GM19463 (cell line): ENCODE data around the gene BCAP31.

ENCODE experiments used
- ATAC-seq: cut with Tn5 transposase; IDR thresholded peaks from one replicate; pipeline ENCODE4 v1.9.1; 2021; ENCODE audit warnings: mild to moderate bottlenecking, moderate library complexity; ENCODE audit not compliant: unreplicated experiment

Gene BCAP31

DNA sequence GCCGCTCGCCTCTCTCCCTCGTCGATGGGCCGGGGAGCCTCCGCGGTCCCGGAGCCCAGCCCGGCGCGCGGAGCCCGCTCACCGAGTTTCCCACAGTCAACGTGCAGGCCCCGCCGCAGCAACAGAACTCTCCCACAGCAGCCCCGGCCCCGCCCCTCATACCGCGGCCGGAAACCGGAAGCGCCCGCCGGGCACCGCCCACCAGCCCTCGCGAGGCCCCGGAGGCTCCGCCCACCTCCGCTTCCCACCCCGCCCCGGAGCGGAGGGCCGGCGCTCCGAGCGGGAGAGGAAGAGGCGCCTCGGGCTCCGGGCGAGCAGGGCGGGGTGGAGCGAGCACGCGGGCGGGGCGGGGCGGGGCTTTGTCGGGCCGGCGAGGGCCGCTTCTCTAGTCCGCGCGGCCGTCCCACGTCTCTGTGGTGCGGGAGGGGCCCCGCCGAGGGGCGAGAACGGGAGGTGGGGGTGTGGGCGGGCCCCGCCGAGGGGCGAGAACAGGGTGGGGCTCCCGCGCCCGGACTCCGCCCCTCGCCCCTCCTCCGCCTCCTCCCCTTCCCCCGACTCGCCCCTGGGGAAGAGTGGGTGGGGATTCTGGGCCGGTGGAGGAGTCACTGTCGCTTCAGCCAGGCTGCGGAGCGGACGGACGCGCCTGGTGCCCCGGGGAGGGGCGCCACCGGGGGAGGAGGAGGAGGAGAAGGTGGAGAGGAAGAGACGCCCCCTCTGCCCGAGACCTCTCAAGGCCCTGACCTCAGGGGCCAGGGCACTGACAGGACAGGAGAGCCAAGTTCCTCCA lies at the start of gene BCAP31, which contains the start of gene ABCD1:
TSS of gene BCAP31 (minus strand) at position 136 of the 787 bp plus-strand sequence. CDS start 1,143 bp downstream, outside the sequence.
TSS of gene ABCD1 (plus strand) at position 605 of the 787 bp plus-strand sequence. CDS start 411 bp downstream, outside the sequence.
- ATAC-seq: peak; percentile 50

DNA sequence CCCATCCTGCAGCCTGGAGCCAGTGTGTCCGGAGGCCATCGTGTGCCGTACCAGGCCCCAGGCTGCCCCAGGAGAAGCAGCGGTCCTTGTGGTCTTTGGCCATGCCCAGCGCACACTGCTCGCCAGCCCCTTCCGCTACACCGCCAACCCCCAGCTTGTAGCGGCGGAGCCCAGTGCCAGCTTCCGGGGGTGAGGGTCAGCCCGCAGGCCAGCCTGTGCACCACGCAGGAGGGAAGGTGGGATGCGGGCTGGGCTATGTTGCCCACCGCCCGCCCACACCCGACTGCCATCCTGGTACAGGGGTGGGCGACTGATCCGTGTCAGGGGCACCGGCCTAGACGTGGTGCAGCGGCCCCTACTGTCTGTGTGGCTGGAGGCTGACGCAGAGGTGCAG lies 49.0 kb upstream of the BCAP31 start:
- no peak for ATAC-seq

- ATAC-seq: no peak
These were observed 48.4 kb upstream of the BCAP31 start for GRCh38 chrX:153772316-153773217.

GRCh38 chrX:153771415-153772315 lies 47.5 kb upstream of the BCAP31 start:
- ATAC-seq: no peak

- no peak for ATAC-seq
These were observed 46.6 kb upstream of the BCAP31 start for GRCh38 chrX:153770601-153771414.

GRCh38 chrX:153769865-153770600 lies 45.8 kb upstream of the BCAP31 start:
- no peak for ATAC-seq

DNA sequence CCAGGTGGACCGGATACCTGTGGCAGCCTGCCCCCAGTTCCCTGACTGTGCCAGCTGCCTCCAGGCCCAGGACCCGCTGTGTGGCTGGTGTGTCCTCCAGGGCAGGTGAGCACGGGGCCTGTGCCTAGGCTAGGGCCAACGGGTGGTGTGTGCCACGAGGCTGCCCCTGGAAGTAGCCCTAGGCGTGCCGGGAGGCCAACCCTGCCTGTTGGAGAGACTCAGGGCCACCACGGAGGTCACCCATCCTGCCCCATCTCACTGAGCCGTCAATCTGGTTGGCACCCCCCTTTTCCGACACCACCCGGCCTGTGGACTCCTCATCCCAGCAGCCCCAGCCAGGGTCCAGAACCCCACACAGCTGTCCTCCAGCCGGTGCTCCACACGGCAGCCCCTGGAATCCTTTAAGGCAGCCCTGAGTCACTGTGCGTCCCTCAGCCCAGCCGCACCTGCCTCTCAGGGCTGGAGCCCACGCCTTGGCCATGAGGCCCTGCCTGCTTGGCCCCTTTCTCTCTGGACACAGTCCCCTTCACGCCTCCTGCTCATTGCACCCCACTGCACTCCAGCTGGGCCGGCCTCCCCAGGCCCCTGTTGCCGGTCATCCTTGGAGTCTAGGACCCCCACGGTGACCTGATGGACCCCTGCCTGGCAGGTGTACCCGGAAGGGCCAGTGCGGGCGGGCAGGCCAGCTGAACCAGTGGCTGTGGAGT lies 45.1 kb upstream of the BCAP31 start:
- no peak for ATAC-seq

- no peak for ATAC-seq
These were observed 44.3 kb upstream of the BCAP31 start for GRCh38 chrX:153768311-153769157.

DNA sequence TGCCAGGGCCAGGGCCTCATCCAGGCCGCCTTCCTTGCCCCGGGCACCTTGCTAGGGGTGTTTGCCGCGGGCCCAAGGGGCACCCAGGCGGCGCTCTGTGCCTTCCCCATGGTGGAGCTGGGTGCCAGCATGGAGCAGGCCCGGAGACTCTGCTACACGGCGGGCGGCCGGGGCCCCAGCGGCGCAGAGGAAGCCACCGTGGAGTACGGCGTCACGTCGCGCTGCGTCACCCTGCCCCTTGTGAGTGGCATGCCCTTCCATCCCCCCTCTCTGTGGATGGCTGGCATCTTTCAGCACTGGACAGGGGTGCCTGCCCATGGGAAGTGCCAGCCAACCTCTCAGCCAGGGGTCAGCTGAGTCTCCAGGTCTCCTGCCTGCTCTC lies 43.5 kb upstream of the BCAP31 start:
- no peak for ATAC-seq

- ATAC-seq: no peak
These were observed 42.9 kb upstream of the BCAP31 start for GRCh38 chrX:153766871-153767673.

- no peak for ATAC-seq
These were observed 42.1 kb upstream of the BCAP31 start for GRCh38 chrX:153766098-153766817.

DNA sequence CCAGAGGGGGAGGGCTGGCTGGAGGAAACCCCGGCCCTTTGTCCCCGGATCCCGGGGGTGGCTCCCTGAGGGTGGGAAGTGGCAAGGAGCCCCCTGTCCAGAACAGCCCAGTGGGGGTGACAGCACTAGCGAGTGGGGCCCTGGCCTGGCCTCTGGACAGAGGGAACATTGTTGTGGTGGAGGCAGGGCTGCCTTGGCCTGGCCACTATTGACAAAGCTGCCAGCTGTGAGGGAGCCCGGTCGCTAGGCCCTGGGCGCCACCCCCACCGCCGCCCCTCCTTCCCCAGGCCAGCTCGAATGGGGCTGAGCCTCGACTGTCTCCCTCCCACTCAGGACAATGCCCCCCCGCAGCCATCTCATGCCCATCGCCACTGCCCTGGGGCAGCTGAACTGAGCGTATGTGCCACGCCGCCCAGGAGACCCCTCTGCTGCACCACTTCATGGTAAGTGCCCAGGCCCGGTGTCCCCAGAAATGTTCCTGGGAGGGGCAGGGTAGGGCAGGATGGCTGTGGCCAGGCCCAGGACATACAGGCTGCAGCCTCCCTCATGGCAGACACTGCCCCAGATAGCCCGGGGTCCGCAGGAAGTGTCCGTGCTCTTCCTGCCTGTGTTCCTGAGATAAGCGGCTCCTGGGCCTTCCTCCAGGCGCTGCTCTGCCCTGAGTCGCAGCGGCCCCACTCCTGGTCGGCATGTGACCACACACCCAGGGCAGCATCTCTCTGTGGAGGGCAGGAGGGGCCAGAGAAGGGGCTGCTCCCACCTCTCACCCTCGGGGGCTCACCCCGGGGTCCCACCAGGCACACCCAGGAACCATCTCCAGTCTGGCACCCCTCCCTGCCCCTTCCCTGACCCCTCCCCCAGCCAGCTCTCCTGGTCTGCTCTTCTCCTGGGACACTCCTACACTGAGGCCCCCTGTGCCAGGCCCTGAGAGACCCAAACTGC lies 41.2 kb upstream of the BCAP31 start:
- ATAC-seq: no peak

- ATAC-seq: no peak
These were observed 40.6 kb upstream of the BCAP31 start for GRCh38 chrX:153764786-153765137.

DNA sequence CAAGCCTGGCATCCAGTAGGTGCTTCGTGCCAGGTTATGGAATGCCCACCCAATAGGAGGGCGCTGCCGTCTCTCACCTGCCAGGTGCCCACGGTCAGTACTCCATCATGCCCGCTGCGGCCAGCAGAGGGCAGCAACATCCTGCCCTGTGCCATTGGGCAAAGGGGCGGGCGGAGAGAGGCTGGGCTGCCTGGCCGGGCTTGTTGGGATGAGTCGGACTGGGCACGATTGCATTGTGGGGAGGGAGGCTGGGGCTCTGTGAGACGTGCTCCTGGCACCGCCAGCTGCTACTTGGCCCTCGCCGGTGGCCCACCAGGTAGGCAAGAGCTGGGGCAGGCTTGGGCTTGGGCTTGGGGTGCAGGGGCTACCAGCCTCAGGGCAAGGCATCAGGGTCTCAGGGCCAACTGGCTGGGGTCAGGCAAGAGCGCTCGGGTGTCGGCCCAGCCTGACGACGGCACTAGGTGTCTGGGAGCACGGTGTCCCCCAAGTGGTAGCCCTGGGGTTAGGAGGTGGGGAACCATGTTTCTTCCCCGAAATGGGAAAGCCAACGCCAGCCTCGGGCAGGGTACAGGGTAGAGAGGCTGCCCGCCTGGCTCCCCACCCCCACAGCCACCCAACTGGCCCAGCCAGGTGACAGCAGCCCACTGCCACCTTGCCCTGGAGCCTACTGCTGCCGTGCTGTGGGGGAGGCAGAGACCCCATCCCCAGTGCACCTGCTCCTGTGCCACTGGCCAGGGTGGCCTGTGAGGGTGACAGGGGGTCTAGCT lies 40.0 kb upstream of the BCAP31 start, which contains the start of gene PLXNB3:
TSS of gene PLXNB3 (plus strand) at position 261 of the 767 bp plus-strand sequence. CDS start 1,287 bp downstream, outside the sequence.
- ATAC-seq: peak; percentile 69
